ENCODE measurements around the gene MFNG. TPM values are rescaled to one million over a fixed set of nuclear protein-coding genes. Genes with fewer than 3 reads are reported as not detected.

MFNG gene
- total RNA-seq, 3 donors from 2014 or later (not counting 1 experiment from before 2014, with no cell fraction given): 75.3 to 111 (median 110) TPM

DNA sequence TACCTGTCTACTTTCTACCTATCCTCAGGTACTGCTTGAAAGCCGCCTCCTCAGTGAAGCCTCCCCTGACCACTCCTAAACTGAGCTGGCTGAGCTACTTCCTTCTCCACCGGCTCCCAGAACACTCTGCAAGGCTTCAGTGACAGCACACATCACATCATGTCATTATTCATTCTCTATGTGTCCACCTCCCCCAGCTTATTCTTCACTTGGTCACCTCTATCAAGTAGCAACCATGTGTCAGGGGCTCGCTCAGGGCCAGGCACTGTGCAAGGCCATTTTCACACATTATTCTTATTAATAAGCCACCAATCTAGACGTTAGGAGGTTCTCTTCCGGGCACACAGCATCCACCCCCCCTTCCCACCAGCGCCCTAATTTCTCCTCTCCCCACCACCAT lies 55.2 kb downstream of the MFNG start:
- ATAC-seq: no peak
- H3K4me1 ChIP-seq (ENCODE audit: control insufficient read depth, insufficient read depth, low read length): peaks cover 19% of the 10 kb centered on the region
- H3K9me3 Mint-ChIP-seq: no peaks in the 10 kb centered on the region
- no peak for DNase-seq
- H3K27me3 ChIP-seq (ENCODE audit: control insufficient read depth, insufficient read depth, low read length): peaks cover 31% of the 10 kb centered on the region
- TF ChIP-seq, protein P1, sequence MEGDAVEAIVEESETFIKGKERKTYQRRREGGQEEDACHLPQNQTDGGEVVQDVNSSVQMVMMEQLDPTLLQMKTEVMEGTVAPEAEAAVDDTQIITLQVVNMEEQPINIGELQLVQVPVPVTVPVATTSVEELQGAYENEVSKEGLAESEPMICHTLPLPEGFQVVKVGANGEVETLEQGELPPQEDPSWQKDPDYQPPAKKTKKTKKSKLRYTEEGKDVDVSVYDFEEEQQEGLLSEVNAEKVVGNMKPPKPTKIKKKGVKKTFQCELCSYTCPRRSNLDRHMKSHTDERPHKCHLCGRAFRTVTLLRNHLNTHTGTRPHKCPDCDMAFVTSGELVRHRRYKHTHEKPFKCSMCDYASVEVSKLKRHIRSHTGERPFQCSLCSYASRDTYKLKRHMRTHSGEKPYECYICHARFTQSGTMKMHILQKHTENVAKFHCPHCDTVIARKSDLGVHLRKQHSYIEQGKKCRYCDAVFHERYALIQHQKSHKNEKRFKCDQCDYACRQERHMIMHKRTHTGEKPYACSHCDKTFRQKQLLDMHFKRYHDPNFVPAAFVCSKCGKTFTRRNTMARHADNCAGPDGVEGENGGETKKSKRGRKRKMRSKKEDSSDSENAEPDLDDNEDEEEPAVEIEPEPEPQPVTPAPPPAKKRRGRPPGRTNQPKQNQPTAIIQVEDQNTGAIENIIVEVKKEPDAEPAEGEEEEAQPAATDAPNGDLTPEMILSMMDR (IDR thresholded peaks at IDR 0.05): no peak
- H3K9me3 ChIP-seq (ENCODE audit: control insufficient read depth, insufficient read depth, low read length): no peaks in the 10 kb centered on the region
- no peaks in the 10 kb centered on the region for H3K36me3 ChIP-seq (ENCODE audit: control insufficient read depth, insufficient read depth, low read length)
- no peak overlapping the region for H3K4me3 Mint-ChIP-seq
- H3K27ac Mint-ChIP-seq: no peak overlapping the region
- no peak overlapping the region for H3K4me3 ChIP-seq (ENCODE audit: low read length)
- intact Hi-C loops (cut with micrococcal nuclease): no loop called here
- H3K27me3 Mint-ChIP-seq (ENCODE audit: low read depth in 2 of 2): peaks cover 40 to 43% of the 10 kb centered on the region in 2 donors
- WGBS (ENCODE audit: insufficient coverage): 83% methylated on average over 6 of the region's 6 CpGs
- no peaks in the 10 kb centered on the region for H3K36me3 Mint-ChIP-seq
- no peak overlapping the region for H3K27ac ChIP-seq (ENCODE audit: low read length)
- peaks cover 0 to 6% of the 10 kb centered on the region in 2 donors for H3K4me1 Mint-ChIP-seq

DNA sequence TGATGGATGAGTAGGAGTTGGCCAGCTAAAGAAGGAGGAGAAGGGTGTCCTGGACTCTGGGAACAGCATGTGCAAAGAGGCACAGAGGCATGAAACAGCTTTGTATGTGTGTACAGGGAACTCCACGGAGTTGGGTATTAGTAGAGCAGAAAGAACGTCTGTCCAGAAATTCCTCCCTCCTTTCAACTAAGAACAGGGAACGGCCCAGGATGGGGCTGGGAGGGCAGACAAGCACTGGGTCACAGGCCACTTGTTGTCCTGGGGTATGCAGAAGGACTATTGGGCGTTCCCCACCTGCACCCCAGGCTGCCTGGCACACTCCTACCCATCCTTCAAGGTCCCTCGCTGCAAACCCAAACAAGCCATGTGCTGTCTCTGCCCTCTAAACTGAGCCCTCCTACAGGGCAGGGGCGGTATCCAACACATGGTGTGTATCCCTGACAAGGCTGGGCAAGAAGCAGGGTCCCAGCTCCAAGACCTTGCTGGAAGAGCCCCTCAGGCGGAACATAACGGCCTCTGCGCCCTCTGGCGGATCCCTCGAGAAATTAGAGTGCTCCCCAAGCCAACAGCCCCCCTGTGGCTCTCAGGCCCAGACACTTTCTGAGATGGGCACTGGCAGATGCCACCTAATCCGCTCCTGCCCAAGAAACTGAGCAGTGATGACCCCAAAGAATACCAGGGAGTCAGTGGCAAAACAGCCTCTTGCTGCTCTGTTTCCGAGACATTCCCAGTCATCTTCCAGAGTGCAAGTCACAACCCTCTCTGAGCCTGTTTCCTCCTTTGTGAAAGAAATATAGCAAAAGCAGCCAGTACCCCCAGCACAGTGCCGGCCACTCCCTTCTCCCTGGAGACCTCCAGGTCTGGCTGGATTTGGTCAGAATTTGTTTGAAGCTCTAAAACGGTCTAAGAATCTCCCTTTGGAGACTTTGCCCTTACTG lies 57.3 kb downstream of the MFNG start:
- intact Hi-C loops (cut with micrococcal nuclease): no loop called here
- Mint-ChIP-seq H3K9me3 (no peaks in the 10 kb centered on the region), H3K27me3 (ENCODE audit: low read depth in 2 of 2) (peaks cover 34 to 40% of the 10 kb centered on the region in 2 donors), H3K36me3 (no peaks in the 10 kb centered on the region), H3K4me1 (peaks cover 0 to 6% of the 10 kb centered on the region in 2 donors), H3K4me3 (peak overlapping the region; percentile 21), H3K27ac (no peak overlapping the region)
- DNase-seq (peak; percentile 36 to 84), ATAC-seq (peak in 2 of 3 donors; percentile 54 to 67)
- TF ChIP-seq, protein P1 (IDR thresholded peaks at IDR 0.05): peak; percentile 59
- no peaks in the 10 kb centered on the region for H3K36me3 ChIP-seq (ENCODE audit: control insufficient read depth, insufficient read depth, low read length)
- peaks cover 20% of the 10 kb centered on the region for H3K4me1 ChIP-seq (ENCODE audit: control insufficient read depth, insufficient read depth, low read length)
- H3K27ac ChIP-seq (ENCODE audit: low read length): no peak overlapping the region
- no peak overlapping the region for H3K4me3 ChIP-seq (ENCODE audit: low read length)
- no peaks in the 10 kb centered on the region for H3K9me3 ChIP-seq (ENCODE audit: control insufficient read depth, insufficient read depth, low read length)
- 33% methylated on average over 15 of the region's 15 CpGs for WGBS (ENCODE audit: insufficient coverage)
- H3K27me3 ChIP-seq (ENCODE audit: control insufficient read depth, insufficient read depth, low read length): peaks cover 31% of the 10 kb centered on the region

DNA sequence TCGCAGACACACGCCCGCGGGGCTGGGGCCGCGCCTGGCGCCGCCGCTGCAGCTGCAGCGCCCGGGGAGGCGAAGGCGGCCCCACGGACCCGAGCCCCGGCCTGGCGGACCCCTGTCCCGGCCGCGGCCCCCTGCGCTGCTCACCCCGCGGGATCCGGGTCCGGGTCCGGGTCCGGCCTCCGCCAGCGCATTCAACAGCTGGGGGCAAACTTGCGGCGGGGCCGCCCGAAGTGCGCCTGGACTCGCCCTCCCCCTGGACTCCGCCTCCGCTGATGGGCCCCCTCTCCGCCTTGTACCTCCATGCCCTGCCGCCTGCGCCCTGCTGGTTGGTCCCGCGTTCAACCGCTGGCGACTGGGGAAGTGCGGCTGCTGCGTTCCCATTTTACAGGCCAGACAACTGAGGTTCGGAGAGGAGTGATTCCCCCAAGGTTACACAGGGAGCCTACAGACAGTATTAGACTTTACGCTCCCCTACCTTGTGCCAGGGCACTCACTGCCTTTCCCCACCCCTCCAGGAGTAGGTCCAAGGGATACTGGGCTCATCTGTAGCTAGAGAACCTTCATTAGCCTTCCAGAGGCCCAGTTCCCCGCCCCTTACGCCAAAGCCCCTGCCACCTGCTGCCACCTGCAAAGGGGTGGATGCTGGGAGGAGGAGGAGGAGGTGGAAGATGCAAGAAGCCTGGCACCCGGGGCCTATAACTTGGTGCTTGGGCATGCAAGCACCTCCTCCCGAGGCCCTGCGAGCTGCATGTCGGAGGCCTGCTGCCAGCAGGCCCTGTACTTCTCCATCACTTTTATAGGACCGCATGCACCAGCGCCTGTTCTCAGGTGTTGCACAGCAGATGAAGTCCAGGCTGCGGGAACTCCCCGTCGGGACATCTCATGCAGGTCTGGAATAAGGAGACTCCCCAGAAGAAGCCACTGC lies 58.2 kb downstream of the MFNG start:
- TF ChIP-seq, protein P1 (IDR thresholded peaks at IDR 0.05): no peak
- Histone ChIP-seq H3K27me3 (ENCODE audit: control insufficient read depth, insufficient read depth, low read length) (peaks cover 31% of the 10 kb centered on the region), H3K9me3 (ENCODE audit: control insufficient read depth, insufficient read depth, low read length) (no peaks in the 10 kb centered on the region), H3K27ac (ENCODE audit: low read length) (no peak overlapping the region), H3K4me1 (ENCODE audit: control insufficient read depth, insufficient read depth, low read length) (peaks cover 20% of the 10 kb centered on the region), H3K36me3 (ENCODE audit: control insufficient read depth, insufficient read depth, low read length) (no peaks in the 10 kb centered on the region), H3K4me3 (ENCODE audit: low read length) (no peak overlapping the region)
- no peak for DNase-seq
- Mint-ChIP-seq H3K4me1 (peaks cover 0 to 6% of the 10 kb centered on the region in 2 donors), H3K36me3 (no peaks in the 10 kb centered on the region), H3K27me3 (ENCODE audit: low read depth in 2 of 2) (peaks cover 34 to 40% of the 10 kb centered on the region in 2 donors), H3K4me3 (peak overlapping the region; percentile 83), H3K9me3 (no peaks in the 10 kb centered on the region), H3K27ac (no peak overlapping the region)
- intact Hi-C loops (cut with micrococcal nuclease): no loop called here
- WGBS (ENCODE audit: insufficient coverage): 20% methylated on average over 59 of the region's 59 CpGs
- ATAC-seq: peak in 1 of 3 donors; percentile 24
